ENCODE results near the gene HBA1.
"Not testable (repeated sequence)": the region's sequence is repeated elsewhere in the genome, so short reads cannot be mapped to it uniquely, and the experiment has no call there.

- TF ChIP-seq CTCF (IDR thresholded peaks at IDR 0.05; ENCODE audit: low read depth, low read length, poor library complexity, severe bottlenecking); EZH2phosphoT487 (IDR thresholded peaks at IDR 0.05; ENCODE audit: borderline replicate concordance, low read length): not testable (repeated sequence)
Measured at GRCh38 chr16:211631-212180, 35.2 kb downstream of the HBA1 start.

Measured in DOHH2 (cell line).